Nephron (organoid): ENCODE data around the gene PRKAR2B.
A peak's percentile ranks its signal among the peaks of the same experiment; 100 is the strongest.

Source experiments
- H3K27ac Mint-ChIP-seq, 3 experiments: 2 replicates each; pipeline ENCODE4 v1.8.0; 2020; ENCODE audit warnings: mixed read lengths in 3 of 3, mild to moderate bottlenecking in 2 of 3, moderate library complexity in 1 of 3
- H3K27me3 Mint-ChIP-seq: 2 replicates; pipeline ENCODE4 v1.8.0; 2021; ENCODE audit warnings: low read depth, mild to moderate bottlenecking, moderate library complexity, mixed read lengths
- H3K36me3 Mint-ChIP-seq: 2 replicates; pipeline ENCODE4 v1.8.0; 2020; ENCODE audit warnings: low read depth, mixed read lengths
- H3K4me1 Mint-ChIP-seq: 2 replicates; pipeline ENCODE4 v1.8.0; 2020; ENCODE audit warnings: mixed read lengths
- H3K4me3 Mint-ChIP-seq, 3 experiments: 2 replicates each; pipeline ENCODE4 v1.8.0; 2020; ENCODE audit warnings: mild to moderate bottlenecking in 3 of 3, mixed read lengths in 3 of 3, moderate library complexity in 2 of 3
- H3K9me3 Mint-ChIP-seq: 2 replicates; pipeline ENCODE4 v1.8.0; 2020; ENCODE audit warnings: mixed read lengths
- CTCF ChIP-seq, 3 experiments: fragments of 200-600 bp; sonication (generic); IDR thresholded peaks; one replicate each; pipeline ENCODE4 v1.5.0; 2021; ENCODE audit warnings: antibody characterized with exemption in 3 of 3; ENCODE audit not compliant: unreplicated experiment in 3 of 3

Gene PRKAR2B

GRCh38 chr7:107167483-107168232 is 123.2 kb downstream of the PRKAR2B start:
- H3K9me3 Mint-ChIP-seq = no peaks in the 10 kb centered on the region
- peak; percentile 49 to 60 (median 51) for TF ChIP-seq CTCF (IDR thresholded peaks at IDR 0.05; ENCODE audit: unreplicated experiment in 3 of 3)
- peak overlapping the region; percentile 100 for H3K27ac Mint-ChIP-seq
- H3K36me3 Mint-ChIP-seq = no peaks in the 10 kb centered on the region
- peak overlapping the region; percentile 89 to 95 (median 94) for H3K4me3 Mint-ChIP-seq
- H3K4me1 Mint-ChIP-seq = peaks cover 17% of the 10 kb centered on the region
- H3K27me3 Mint-ChIP-seq = no peaks in the 10 kb centered on the region

GRCh38 chr7:107168233-107169119 is 124.0 kb downstream of the PRKAR2B start, which contains the start of gene HBP1:
Gene HBP1, plus strand, starts transcription at chr7:107169003. Its CDS starts 10,891 bp downstream, at chr7:107179894.
- peak within 1 kb of the TSS; percentile 89 to 95 (median 94) for H3K4me3 Mint-ChIP-seq
- H3K27ac Mint-ChIP-seq = peak within 1 kb of the TSS; percentile 100
- H3K9me3 Mint-ChIP-seq = no peaks in the 10 kb centered on the region
- TF ChIP-seq CTCF (IDR thresholded peaks at IDR 0.05; ENCODE audit: unreplicated experiment in 3 of 3) = no peak
- peaks cover 25% of the 10 kb centered on the region for H3K4me1 Mint-ChIP-seq
- no peaks in the 10 kb centered on the region for H3K36me3 Mint-ChIP-seq
- H3K27me3 Mint-ChIP-seq = no peaks in the 10 kb centered on the region

GRCh38 chr7:107169120-107170050 is 124.9 kb downstream of the PRKAR2B start:
- Mint-ChIP-seq H3K36me3 (no peaks in the 10 kb centered on the region), H3K27me3 (no peaks in the 10 kb centered on the region), H3K4me1 (peaks cover 35% of the 10 kb centered on the region), H3K27ac (peak overlapping the region; percentile 100), H3K4me3 (peak overlapping the region; percentile 89 to 95 (median 94)), H3K9me3 (no peaks in the 10 kb centered on the region)
- no peak for TF ChIP-seq CTCF (IDR thresholded peaks at IDR 0.05; ENCODE audit: unreplicated experiment in 3 of 3)

DNA sequence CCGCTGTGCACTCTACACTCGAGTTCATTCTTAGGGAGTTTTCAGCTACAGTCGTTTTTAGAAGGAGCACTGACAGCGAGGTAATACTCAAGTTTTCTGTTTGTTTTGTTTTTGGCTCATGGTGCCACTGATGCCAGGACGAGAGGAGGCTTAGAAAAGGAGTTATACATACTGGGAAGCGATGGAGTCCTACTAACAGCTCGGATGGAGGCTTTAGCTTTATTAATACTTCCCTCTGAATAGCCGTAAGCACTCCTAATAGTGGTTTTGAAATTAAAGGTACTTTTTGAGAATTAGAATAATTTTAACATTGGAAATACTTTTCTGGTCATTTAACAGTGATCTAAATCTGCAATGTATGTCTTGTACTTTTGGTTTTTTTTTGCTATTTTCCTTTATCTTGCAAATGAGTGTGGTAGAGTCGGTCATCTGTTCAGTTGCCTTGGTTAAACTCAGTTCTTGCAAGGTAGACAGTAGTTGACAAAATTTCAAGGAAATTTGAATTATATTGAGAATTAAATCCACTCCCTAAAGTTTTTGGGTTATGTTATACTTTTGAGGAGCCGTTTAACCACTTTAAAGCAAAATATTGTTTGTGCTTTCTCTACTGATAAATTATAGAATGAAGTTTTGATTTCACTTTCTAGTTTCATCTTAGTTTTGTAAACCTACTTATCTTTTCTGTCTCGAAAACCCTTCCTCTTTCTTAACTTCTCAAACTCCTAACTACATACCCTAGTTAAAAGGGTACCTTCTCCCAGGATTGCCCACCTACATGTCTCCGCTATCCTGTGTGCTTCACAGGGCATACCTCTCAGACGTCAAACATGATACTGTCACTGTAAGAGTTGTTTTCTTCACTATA is 125.8 kb downstream of the PRKAR2B start:
- peak overlapping the region; percentile 89 to 100 (median 97) for H3K27ac Mint-ChIP-seq
- no peaks in the 10 kb centered on the region for H3K27me3 Mint-ChIP-seq
- H3K9me3 Mint-ChIP-seq = no peaks in the 10 kb centered on the region
- no peaks in the 10 kb centered on the region for H3K36me3 Mint-ChIP-seq
- TF ChIP-seq CTCF (IDR thresholded peaks at IDR 0.05; ENCODE audit: unreplicated experiment in 3 of 3) = no peak
- H3K4me1 Mint-ChIP-seq = peaks cover 38% of the 10 kb centered on the region
- peak overlapping the region; percentile 89 to 95 (median 94) for H3K4me3 Mint-ChIP-seq

GRCh38 chr7:107171496-107171895 is 127.0 kb downstream of the PRKAR2B start:
- Mint-ChIP-seq H3K4me1 (peaks cover 38% of the 10 kb centered on the region), H3K27me3 (no peaks in the 10 kb centered on the region), H3K27ac (no peak overlapping the region), H3K4me3 (peak overlapping the region; percentile 13 to 48 (median 26)), H3K36me3 (no peaks in the 10 kb centered on the region), H3K9me3 (no peaks in the 10 kb centered on the region)
- TF ChIP-seq CTCF (IDR thresholded peaks at IDR 0.05; ENCODE audit: unreplicated experiment in 3 of 3) = no peak
